Esophagus muscularis mucosa (tissue), 4 donors: Measurements from ENCODE around the gene CERS2. TPM values are rescaled to one million over a fixed set of nuclear protein-coding genes. Genes with fewer than 3 reads are reported as not detected.

Source experiments
- DNase-seq: peaks from one replicate; pipeline ENCODE4 v3.0.0-alpha.2; 2017; ENCODE audit errors: extremely low spot score
- H3K27ac ChIP-seq, 4 donors: fragments of 200-600 bp; sonication (generic); replicated peaks in 1 of 4; 1 replicate in 3 of 4; 2 replicates in 1 of 4; pipeline ENCODE4 v1.5.1; 2016 to 2019; ENCODE audit warnings: mild to moderate bottlenecking in 1 of 4
- H3K27me3 ChIP-seq, 4 donors: fragments of 200-600 bp; sonication (generic); one replicate each; pipeline versions ENCODE4 v1.5.1 to v1.6.0; 2016 to 2019
- H3K36me3 ChIP-seq, 4 donors: fragments of 200-600 bp; sonication (generic); one replicate each; pipeline ENCODE4 v1.5.1; 2016 to 2019
- H3K4me1 ChIP-seq, 4 donors: fragments of 200-600 bp; sonication (generic); one replicate each; pipeline ENCODE4 v1.5.1; 2016 to 2019
- H3K4me3 ChIP-seq, 4 donors: fragments of 200-600 bp; sonication (generic); 1 replicate in 2 of 4; 2 replicates in 2 of 4; pipeline ENCODE4 v1.5.1; 2016 to 2019; ENCODE audit warnings: mild to moderate bottlenecking in 4 of 4, moderate library complexity in 1 of 4
- H3K9me3 ChIP-seq, 4 donors: fragments of 200-600 bp; sonication (generic); 1 replicate in 3 of 4; 2 replicates in 1 of 4; pipeline ENCODE4 v1.5.1; 2016 to 2019
- EP300 ChIP-seq: sonication (generic); formaldehyde crosslinking; IDR thresholded peaks from one replicate; pipeline ENCODE4 v1.6.1; 2017; ENCODE audit warnings: antibody characterized with exemption
- POLR2A ChIP-seq: fragments of 450-650 bp; IDR thresholded peaks from one replicate; pipeline ENCODE4 v1.6.1; 2017; ENCODE audit warnings: antibody characterized with exemption, moderate library complexity, mild to moderate bottlenecking, low read depth
- POLR2AphosphoS5 ChIP-seq, 2 donors: sonication (generic); formaldehyde crosslinking; IDR thresholded peaks; one replicate each; pipeline ENCODE4 v1.6.1; 2017; ENCODE audit warnings: antibody characterized with exemption in 2 of 2
- WGBS: methylation state at CpG from one replicate; pipeline ENCODE4 v1.1.5; 2018; 5-methylcytosine and 5-hydroxymethylcytosine counted together
- intact Hi-C: fragments of 100-400 bp; cut with DNase I; formaldehyde crosslinking; loops from one replicate; pipeline ENCODE4 v1.15.1; 2023
- total RNA-seq, 4 donors: library from RNA; depleted of rRNA; stranded (reverse); fragments of >200 nt; gene quantifications; one replicate each; pipeline versions ENCODE4 v1.1.0 to v1.2.1, GENCODE V29; 2016
- TF ChIP-seq, protein P1 (sequence below), 3 experiments: fragments of 200-600 bp in 2 of 3; fragments of 450-650 bp in 1 of 3; sonication (generic) in 2 of 3; IDR thresholded peaks; one replicate each; pipeline ENCODE4 v1.5.1; 2017 to 2019; ENCODE audit warnings: antibody characterized with exemption in 3 of 3, mild to moderate bottlenecking in 2 of 3, moderate library complexity in 1 of 3

The CERS2 gene, protein sequence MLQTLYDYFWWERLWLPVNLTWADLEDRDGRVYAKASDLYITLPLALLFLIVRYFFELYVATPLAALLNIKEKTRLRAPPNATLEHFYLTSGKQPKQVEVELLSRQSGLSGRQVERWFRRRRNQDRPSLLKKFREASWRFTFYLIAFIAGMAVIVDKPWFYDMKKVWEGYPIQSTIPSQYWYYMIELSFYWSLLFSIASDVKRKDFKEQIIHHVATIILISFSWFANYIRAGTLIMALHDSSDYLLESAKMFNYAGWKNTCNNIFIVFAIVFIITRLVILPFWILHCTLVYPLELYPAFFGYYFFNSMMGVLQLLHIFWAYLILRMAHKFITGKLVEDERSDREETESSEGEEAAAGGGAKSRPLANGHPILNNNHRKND
- 100 to 1,000 TPM in 3 of 4 donors, 10 to 100 TPM in 1; 91.8 to 130 (median 117) TPM for total RNA-seq

DNA sequence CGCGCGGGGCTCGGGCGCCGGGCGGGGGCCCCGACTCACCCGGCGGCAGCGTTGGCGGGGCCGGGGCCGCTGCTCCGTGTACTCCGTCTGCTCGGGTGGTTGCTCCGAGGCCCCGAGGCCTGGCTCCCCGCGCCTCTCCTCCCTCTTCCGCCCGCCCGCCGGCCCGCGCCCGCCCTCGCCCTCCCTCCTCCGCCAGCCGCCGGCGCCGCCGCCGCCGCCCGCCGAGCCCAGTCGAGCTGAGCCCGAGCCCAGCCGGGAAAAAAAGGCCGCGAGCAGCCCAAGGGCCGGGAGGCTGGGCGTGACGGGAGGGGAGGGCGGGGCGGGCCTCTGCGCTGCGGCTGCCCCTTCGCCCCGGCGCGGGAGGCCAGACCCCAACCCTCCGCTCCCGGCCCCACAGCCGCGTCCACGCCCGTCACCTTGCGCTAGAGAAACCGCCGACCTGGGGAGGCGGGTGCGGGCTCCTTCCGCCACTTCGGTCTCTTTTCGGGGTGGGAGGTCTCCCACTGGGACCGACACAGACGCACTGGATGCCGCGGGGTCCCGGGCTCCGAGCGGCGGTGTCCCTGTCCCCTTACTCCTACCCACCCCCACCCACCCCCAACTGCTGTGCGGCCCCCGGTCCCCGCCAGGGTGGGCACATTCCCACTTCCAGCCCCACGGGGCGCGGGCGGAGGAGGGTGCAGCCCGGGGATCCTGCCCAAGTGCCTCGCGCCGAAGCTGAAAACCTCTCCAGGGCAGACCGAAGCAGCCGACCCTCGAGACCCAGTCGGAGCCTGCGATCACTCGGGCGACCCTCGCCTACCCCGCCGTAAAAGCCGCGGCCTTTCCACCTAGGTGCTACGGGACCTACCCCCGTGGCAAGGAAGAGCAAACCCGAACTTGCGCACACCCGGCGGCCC is at the start of gene CERS2:
Gene CERS2, minus strand, starts transcription at position 256 of the 899 bp plus-strand sequence. CDS start 5,745 bp downstream, outside the sequence.
- Histone ChIP-seq H3K4me3 (peak within 1 kb of the TSS; percentile 73 to 98 (median 90)), H3K27ac (peak within 1 kb of the TSS; percentile 93 to 98 (median 98)), H3K9me3 (no peaks in the 10 kb centered on the region), H3K27me3 (no peaks in the 10 kb centered on the region), H3K4me1 (peaks cover 63 to 80% (median 77%) of the 10 kb centered on the region in 4 donors), H3K36me3 (no peaks in the 10 kb centered on the region)
- intact Hi-C loops: loop anchor here (5.0 kb wide), 1 partner anchor 98 kb away; the partner anchor contains the start of gene ARNT
- TF ChIP-seq POLR2AphosphoS5 (IDR thresholded peaks at IDR 0.05): peak; percentile 34 to 47
- TF ChIP-seq POLR2A: no peak
- no peak for TF ChIP-seq EP300
- TF ChIP-seq, protein P1, sequence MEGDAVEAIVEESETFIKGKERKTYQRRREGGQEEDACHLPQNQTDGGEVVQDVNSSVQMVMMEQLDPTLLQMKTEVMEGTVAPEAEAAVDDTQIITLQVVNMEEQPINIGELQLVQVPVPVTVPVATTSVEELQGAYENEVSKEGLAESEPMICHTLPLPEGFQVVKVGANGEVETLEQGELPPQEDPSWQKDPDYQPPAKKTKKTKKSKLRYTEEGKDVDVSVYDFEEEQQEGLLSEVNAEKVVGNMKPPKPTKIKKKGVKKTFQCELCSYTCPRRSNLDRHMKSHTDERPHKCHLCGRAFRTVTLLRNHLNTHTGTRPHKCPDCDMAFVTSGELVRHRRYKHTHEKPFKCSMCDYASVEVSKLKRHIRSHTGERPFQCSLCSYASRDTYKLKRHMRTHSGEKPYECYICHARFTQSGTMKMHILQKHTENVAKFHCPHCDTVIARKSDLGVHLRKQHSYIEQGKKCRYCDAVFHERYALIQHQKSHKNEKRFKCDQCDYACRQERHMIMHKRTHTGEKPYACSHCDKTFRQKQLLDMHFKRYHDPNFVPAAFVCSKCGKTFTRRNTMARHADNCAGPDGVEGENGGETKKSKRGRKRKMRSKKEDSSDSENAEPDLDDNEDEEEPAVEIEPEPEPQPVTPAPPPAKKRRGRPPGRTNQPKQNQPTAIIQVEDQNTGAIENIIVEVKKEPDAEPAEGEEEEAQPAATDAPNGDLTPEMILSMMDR (IDR thresholded peaks at IDR 0.05): no peak
- DNase-seq: no peak
- WGBS: 7% methylated on average over 21 of the region's 106 CpGs

DNA sequence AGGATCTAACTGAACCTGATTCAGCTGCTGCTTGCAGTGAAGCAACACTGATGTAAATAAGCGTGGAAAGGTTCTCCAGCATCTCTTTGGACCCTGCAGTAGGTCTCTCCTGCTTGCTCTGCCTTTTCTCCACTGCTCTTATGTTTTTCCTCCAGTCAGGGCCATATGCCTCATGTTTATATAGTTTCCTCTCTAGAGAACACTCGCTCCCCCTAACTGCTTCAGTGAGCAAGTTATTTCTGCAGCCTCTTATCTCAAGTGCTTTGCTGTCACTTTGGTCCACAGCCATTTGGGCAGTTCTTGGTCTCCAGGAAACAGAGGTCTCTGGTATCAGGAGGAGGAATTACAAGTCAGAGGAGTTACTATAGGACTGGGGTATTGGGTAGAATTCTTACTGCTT is 38.9 kb upstream of the CERS2 start:
- peak overlapping the region in 2 of 4 donors; percentile 2 to 3 for H3K27ac ChIP-seq
- no peaks in the 10 kb centered on the region for H3K9me3 ChIP-seq
- H3K4me1 ChIP-seq: peaks cover 23 to 39% (median 34%) of the 10 kb centered on the region in 4 donors
- no peaks in the 10 kb centered on the region for H3K27me3 ChIP-seq
- intact Hi-C loops: no loop called here
- no peak for DNase-seq
- TF ChIP-seq EP300 (no peak), POLR2AphosphoS5 (IDR thresholded peaks at IDR 0.05) (no peak)
- TF ChIP-seq, protein P1 (IDR thresholded peaks at IDR 0.05): no peak
- no peak overlapping the region for H3K4me3 ChIP-seq
- H3K36me3 ChIP-seq: peaks cover 3 to 20% (median 8%) of the 10 kb centered on the region in 4 donors
- WGBS: 52% methylated on average over 2 of the region's 2 CpGs

DNA sequence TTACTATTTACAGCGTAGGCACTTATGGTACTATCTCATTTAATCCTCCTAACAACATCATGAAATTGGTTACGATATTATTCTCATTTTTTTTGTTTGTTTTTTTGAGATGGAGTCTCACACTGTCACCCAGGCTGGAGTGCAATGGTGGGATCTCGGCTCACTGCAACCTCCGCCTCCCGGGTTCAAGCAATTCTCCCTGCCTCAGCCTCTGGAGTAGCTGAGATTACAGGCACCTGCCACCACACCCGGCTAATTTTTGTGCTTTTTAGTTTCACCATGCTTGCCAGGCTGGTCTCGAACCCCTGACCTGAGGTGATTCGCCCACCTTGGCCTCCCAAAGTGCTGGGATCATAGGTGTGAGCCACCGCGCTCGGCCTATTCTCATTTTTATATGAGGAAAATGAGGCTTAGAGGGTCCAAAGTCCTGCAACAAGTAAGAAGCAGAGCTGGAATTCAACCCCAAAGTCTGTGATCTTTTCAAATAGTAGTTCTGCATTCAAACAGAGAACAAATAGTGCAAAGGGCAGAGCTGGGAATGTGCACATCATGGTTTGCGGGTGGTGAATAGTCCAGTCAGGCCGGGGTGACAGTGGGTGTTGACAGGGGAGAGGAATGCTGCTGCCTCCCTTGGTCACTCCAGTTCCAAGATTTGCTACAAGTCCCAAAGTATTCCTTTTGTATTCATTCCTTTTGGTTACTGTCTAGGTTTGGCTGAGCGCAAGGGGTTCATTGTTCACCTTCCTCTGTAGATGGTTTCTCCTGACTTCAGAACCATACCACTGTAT is 38.2 kb upstream of the CERS2 start:
- peaks cover 24 to 41% (median 35%) of the 10 kb centered on the region in 4 donors for H3K4me1 ChIP-seq
- peaks cover 0 to 14% (median 3%) of the 10 kb centered on the region in 4 donors for H3K36me3 ChIP-seq
- no peaks in the 10 kb centered on the region for H3K9me3 ChIP-seq
- H3K27me3 ChIP-seq: no peaks in the 10 kb centered on the region
- DNase-seq: no peak
- no peak overlapping the region for H3K4me3 ChIP-seq
- 91% methylated on average over 14 of the region's 14 CpGs for WGBS
- intact Hi-C loops: no loop called here
- H3K27ac ChIP-seq: peak overlapping the region in 3 of 4 donors; percentile 2 to 18 (median 3)
- TF ChIP-seq, protein P1 (IDR thresholded peaks at IDR 0.05): no peak
- TF ChIP-seq POLR2AphosphoS5 (IDR thresholded peaks at IDR 0.05): no peak

DNA sequence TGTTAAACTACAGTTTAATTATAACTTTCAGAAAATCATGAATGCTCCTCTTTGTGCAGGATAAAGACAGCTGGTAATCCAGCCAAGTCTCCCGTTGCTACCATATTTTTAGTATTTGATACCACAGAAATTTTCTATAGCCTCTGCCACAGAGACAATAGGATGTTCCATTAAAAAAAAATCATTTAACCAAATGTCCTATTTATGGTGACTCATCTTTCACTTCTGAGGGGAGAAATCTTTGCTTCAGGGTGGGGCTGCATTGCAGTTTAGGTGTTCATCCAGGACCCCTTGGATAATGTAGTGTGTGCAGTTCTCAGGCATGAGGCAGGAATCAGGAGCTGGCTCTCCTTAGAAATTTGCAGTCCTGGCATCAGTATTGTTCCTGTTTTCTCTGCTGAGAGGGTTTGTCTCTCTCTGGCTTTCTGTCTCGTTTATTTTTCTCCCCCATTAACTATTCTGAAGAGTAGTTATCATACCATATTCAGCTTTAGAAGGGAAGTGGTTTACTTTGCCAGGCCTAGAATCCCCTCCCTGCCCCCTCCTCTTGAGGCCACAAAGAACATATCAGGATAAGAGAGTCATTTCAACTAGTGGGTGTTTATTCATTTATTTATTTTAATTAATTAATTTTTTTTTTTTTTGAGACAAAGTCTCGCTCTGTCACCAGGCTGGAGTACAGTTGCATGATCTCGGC is 36.7 kb upstream of the CERS2 start:
- H3K4me1 ChIP-seq: peaks cover 35 to 52% (median 48%) of the 10 kb centered on the region in 4 donors
- TF ChIP-seq, protein P1 (IDR thresholded peaks at IDR 0.05): no peak
- no peak for TF ChIP-seq POLR2A
- TF ChIP-seq POLR2AphosphoS5 (IDR thresholded peaks at IDR 0.05): no peak
- no peak for TF ChIP-seq EP300
- WGBS: 75% methylated on average over 4 of the region's 4 CpGs
- H3K4me3 ChIP-seq: no peak overlapping the region
- H3K36me3 ChIP-seq: peaks cover 0 to 6% (median 2%) of the 10 kb centered on the region in 4 donors
- DNase-seq: no peak
- H3K27ac ChIP-seq: peak overlapping the region in 1 of 4 donors; percentile 3
- intact Hi-C loops: no loop called here
- H3K9me3 ChIP-seq: no peaks in the 10 kb centered on the region
- H3K27me3 ChIP-seq: no peaks in the 10 kb centered on the region
